LNCaP clone FGC (cell line): ENCODE data around the gene SLC30A2.

Source experiments
- DNase-seq: peaks from one replicate; pipeline ENCODE4 v3.0.0-alpha.2; 2011; ENCODE audit warnings: low read depth
- H3K4me3 ChIP-seq: 2 replicates; pipeline ENCODE4 v1.5.1; 2011; ENCODE audit warnings: mild to moderate bottlenecking, low read depth, low read length, control low read depth
- TF ChIP-seq, protein P1 (sequence below): IDR thresholded peaks from 2 replicates; pipeline ENCODE4 v1.5.1; 2012; ENCODE audit warnings: mild to moderate bottlenecking; ENCODE audit not compliant: control insufficient read depth, insufficient read depth; ENCODE audit errors: extremely low read depth

Gene SLC30A2

DNA sequence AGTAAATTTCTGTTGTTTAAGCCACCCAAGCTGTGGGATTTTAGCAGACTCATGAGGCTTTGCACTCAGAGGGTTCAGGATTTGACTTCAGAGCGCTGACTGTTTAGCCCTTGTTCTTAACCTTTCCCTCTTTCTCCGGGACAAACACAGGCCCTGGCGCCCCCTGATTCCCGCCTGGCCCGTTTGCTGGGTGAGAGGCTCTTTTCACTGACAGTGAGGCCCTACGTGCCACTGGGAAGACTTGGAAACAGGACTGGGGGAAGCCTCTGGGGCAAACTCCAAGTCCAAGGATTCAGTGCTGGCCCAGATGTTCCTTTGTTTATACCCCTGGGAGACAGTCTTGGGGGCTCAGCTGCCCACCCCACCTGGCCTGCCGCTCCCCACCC, 33.3 kb upstream of the SLC30A2 start:
- TF ChIP-seq, protein P1, sequence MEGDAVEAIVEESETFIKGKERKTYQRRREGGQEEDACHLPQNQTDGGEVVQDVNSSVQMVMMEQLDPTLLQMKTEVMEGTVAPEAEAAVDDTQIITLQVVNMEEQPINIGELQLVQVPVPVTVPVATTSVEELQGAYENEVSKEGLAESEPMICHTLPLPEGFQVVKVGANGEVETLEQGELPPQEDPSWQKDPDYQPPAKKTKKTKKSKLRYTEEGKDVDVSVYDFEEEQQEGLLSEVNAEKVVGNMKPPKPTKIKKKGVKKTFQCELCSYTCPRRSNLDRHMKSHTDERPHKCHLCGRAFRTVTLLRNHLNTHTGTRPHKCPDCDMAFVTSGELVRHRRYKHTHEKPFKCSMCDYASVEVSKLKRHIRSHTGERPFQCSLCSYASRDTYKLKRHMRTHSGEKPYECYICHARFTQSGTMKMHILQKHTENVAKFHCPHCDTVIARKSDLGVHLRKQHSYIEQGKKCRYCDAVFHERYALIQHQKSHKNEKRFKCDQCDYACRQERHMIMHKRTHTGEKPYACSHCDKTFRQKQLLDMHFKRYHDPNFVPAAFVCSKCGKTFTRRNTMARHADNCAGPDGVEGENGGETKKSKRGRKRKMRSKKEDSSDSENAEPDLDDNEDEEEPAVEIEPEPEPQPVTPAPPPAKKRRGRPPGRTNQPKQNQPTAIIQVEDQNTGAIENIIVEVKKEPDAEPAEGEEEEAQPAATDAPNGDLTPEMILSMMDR, result no peak
- H3K4me3 ChIP-seq, result no peak overlapping the region
- no peak for DNase-seq

DNA sequence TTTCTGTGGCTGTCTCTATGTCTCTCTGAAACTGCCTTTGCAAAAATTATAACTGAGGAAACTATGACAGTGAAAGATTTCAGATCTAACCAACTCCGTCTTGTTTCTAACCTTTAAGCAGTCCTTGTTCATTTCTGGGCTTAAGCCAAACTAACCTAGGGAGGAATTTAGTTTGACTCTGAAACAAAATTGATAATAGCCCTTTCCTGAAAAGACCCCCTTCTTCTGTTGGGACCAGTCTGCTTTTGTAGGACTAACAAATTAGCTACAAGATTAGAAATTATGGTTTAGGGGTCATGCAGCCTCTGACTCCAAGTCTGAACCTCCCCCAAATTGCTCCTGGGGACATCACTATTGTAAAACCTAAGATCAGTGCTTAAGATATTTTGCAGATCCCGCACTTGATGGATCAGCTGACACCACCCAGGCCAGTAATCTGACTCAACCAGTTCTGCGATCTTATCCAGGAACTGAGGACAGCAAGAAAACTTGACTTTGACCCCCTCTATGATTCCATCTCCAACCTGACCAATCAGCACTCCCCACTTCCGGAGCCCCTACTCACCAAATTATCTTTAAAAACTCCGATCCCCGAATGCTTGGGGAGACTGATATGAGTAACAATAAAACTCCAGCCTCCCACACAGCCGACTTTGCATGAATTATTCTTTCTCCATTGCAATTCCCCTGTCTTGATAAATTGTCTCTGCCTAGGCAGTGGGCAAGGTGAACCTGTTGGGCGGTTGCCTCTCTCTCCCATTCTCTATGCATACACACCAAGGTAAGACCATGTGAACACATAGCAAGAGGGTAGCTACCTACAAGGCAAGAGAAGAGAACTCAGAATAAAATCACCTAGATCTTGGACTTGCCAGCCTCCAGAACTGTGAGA, 32.6 kb upstream of the SLC30A2 start:
- no peak for DNase-seq
- TF ChIP-seq, protein P1, result no peak
- no peak overlapping the region for H3K4me3 ChIP-seq

DNA sequence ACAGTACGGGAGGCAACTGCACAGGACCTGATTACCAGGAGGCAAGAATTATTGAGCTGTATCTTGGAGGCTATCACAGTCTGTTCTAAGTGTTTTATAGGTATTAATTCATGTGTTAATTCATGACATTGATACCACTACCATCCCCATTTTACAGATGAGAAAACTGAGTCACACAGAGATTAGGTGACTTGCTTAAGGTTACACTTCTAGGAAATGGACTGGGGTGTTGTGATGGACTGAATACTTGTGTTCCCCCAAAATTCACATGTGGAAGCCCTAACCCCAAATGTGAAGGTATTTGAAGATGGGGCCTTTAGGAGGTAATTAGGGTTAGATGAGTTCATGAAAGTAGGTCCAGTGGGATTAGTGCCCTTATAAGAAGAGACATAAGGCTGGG, 31.6 kb upstream of the SLC30A2 start:
- TF ChIP-seq, protein P1, result no peak
- no peak for DNase-seq

DNA sequence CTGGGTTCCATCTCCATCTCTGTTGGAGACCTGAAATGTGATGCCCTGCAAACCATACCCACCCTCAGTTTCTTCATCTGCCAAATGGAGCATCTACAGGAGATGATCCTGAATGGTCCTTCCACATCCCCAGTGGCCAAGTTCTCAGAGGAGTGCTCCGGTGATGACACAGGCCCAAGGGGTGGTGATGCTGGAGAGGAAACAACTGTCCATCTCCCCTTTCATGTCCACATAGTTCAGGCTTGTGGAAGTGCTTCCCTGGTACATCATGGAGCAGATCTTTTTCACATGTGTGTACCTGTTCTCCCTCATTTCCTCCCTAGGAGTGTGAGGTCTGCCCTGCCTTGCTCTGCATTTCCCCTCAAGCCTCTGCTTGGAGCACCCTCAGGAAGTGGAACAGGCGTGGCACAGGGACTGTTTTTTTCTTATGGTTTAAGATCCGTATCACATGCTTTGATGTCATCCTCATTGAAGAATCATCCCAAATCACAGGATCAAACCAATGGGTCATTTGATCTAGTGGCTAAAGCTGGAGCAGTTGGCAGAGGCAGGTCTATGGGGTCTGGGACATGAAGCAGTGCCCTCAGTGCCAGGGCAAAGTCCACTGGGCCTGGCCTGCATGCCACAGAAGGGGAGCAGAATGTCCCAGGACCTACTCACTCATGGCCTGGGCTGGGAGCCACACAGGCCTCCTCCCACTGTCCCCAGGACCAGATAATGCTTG, 29.7 kb upstream of the SLC30A2 start:
- no peak for DNase-seq
- TF ChIP-seq, protein P1, result no peak
- H3K4me3 ChIP-seq, result no peak overlapping the region

More for the DNA sequence above, 31.6 kb upstream of the SLC30A2 start:
- H3K4me3 ChIP-seq, result no peak overlapping the region

DNA sequence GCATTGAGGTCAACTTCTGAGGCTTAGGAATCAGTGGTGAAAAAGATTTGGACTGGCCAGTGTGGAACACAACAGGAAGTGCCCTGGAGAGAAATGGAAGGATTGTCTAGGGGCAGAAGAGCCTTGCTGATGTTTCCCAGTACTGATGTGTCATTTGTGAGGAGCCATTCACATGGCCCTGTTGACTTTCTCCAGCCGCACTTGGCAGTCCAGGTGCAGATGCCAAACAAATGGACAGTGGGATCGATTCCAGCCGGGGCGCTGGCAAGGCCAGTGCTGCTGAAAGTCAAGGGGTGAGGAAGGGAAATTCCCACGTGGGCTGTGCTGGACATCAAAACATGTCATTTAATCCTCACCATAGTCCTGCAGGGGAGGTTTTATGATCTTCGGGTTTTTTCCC, 26.4 kb upstream of the SLC30A2 start:
- no peak for DNase-seq
- no peak overlapping the region for H3K4me3 ChIP-seq
- TF ChIP-seq, protein P1, result no peak

DNA sequence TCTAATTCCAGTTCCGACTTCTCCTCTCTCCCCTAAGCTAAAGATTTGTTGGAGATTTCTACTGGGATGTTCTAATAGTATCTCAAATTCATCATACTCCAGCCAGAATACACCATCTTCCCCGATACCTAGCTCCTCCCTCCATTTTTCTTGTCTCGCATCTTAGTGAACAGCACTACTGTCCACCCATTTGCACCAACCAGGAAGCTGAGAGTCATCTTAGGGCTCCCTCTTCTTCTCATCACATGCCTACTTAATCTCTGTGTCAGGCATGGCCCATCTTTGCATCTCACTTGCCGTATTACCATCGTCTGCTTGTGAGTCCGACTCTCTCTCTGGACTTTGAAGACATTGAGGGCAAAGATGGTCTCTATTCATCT, 25.0 kb upstream of the SLC30A2 start:
- H3K4me3 ChIP-seq, result no peak overlapping the region
- DNase-seq, result no peak
- TF ChIP-seq, protein P1, result no peak
